ENCODE results near the gene EVPL.

DNA sequence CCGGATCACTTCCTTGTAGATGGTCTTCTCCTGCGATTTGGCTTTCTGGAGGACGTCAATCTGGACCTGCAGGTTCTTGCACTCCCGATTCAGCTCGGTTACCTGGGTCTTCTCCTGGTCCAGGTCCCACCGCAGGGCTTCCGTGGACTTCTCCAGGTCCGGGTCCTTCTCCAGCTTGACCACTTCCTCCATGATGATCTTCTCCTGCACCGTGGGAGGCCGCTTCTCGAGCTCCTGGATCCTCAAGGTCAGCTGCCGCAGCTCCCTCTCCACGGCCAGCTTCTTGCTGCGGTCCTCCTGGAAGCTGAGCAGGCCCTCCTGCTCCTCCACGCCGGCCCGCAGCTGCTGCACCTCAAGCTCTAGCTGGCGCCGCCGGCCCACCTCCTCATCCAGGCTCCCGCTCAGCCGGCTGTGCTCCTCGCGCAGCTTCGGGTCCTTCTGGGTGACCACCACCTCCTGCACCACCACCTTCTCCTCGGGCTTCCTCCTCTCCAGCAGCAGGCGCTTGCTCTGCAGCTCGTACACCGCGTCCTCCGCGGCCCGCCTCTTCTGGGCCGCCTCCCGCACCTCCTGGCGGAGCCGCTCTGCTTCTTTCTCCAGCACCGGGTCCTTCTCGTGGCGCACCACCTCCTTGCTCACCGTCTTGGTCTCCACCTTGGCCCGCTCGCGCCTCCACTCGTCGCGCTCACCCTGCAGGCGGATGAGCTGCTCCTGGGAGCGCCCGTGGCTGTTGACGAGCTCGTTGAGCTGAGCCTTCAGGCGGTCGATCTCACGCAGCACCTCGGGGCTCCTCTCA lies 18.3 kb downstream of the EVPL start:
- TF ChIP-seq, protein P1, sequence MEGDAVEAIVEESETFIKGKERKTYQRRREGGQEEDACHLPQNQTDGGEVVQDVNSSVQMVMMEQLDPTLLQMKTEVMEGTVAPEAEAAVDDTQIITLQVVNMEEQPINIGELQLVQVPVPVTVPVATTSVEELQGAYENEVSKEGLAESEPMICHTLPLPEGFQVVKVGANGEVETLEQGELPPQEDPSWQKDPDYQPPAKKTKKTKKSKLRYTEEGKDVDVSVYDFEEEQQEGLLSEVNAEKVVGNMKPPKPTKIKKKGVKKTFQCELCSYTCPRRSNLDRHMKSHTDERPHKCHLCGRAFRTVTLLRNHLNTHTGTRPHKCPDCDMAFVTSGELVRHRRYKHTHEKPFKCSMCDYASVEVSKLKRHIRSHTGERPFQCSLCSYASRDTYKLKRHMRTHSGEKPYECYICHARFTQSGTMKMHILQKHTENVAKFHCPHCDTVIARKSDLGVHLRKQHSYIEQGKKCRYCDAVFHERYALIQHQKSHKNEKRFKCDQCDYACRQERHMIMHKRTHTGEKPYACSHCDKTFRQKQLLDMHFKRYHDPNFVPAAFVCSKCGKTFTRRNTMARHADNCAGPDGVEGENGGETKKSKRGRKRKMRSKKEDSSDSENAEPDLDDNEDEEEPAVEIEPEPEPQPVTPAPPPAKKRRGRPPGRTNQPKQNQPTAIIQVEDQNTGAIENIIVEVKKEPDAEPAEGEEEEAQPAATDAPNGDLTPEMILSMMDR (IDR thresholded peaks at IDR 0.05) = no peak
- no peak for TF ChIP-seq POLR2AphosphoS5 (IDR thresholded peaks at IDR 0.05; ENCODE audit: low read depth, low read length)
